ENCODE data around the gene CUL1. TPM values are rescaled to one million over a fixed set of nuclear protein-coding genes. Genes with fewer than 3 reads are reported as not detected.

CUL1 gene
- total RNA-seq, 1 experiment from 2014 or later: 53.1 TPM

DNA sequence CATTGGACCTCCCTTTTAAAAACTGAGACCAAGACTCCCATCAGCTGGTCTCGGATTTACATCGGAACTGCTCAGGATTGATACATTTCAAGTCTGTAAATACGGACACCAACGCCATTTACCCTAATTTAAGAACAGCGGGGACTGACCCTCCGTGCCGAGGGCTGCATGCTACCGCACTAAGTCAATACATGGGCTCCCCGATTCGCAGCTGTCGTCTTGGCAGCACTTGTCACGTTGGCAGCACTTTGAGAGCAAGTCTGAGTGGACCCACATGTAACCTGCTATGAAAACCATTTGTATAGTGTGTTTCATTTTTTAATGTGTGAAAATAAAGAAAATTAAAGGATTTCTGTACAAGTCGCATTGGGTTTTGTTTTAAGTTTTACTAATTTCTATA is 102.0 kb downstream of the CUL1 start:
- Histone ChIP-seq H3K4me3 (replicated peaks in 1 of 2; ENCODE audit: low read depth in 1 of 2, low read length in 2 of 2) (no peak overlapping the region), H2AFZ (ENCODE audit: low read depth, low read length, poor library complexity, severe bottlenecking) (no peak overlapping the region), H3K9ac (ENCODE audit: low read length) (no peak overlapping the region), H3K9me3 (ENCODE audit: control insufficient read depth in 1 of 2, insufficient read depth in 1 of 2, low read depth in 1 of 2, low read length in 2 of 2) (no peaks in the 10 kb centered on the region), H4K20me1 (ENCODE audit: insufficient read depth) (no peaks in the 10 kb centered on the region), H3K27me3 (ENCODE audit: insufficient read depth, low read length) (no peaks in the 10 kb centered on the region), H3K4me2 (ENCODE audit: low read length) (no peak overlapping the region), H3K9me2 (ENCODE audit: insufficient read depth) (no peaks in the 10 kb centered on the region), H3K79me2 (ENCODE audit: insufficient read depth, low read length) (no peaks in the 10 kb centered on the region), H3K36me3 (ENCODE audit: control insufficient read depth in 1 of 2, insufficient read depth in 2 of 2, low read length in 2 of 2) (peaks cover 11 to 27% of the 10 kb centered on the region in 2 experiments; a peak in 3 of 4 replicates), H3K4me1 (ENCODE audit: control insufficient read depth in 1 of 2, insufficient read depth in 2 of 2, low read length in 2 of 2) (no peaks in the 10 kb centered on the region), H3K27ac (ENCODE audit: low read depth, low read length) (no peak overlapping the region)
- ChIA-PET CTCF (no interaction called here), POLR2A (no interaction called here), RAD21 (ENCODE audit: low non-redundant PET in 1 of 2, low total read pairs in 2 of 2, uncharacterized antibody in 2 of 2, unreplicated experiment in 2 of 2) (no interaction called here)
- TF ChIP-seq SRF (IDR thresholded peaks at IDR 0.05; ENCODE audit: low read depth): no peak
- BruUV-seq (replicated peaks): no TSS peak
- intact Hi-C loops (cut with micrococcal nuclease): no loop called here
- ATAC-seq (no peak), DNase-seq (ENCODE audit: low read depth, low spot score) (no peak)

DNA sequence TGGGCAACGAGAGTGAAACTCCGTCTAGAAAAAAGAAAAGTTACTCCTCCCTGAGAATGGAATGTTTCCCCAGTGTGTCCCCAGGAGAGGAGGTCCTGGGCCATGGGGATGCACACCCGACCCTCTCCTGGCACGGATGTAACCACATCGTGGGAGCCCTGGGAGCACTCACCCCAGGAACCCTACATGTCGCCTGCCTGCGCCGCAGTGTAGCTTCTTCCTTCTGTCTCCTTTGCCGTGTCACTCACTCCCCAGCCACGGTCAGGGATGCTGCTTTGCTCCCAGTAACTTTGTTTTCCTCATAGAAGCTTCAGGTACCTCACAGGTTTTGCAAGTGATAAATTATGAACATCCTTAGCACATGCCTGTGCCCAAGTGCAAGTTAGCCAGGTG is 103.4 kb downstream of the CUL1 start:
- ChIA-PET RAD21 (ENCODE audit: low non-redundant PET in 1 of 2, low total read pairs in 2 of 2, uncharacterized antibody in 2 of 2, unreplicated experiment in 2 of 2) (no interaction called here), CTCF (no interaction called here), POLR2A (no interaction called here)
- no peaks in the 10 kb centered on the region for H4K20me1 ChIP-seq (ENCODE audit: insufficient read depth)
- ATAC-seq: no peak
- no peak for TF ChIP-seq ZNF274 (IDR thresholded peaks at IDR 0.05; ENCODE audit: low read depth, low read length)
- no peak for TF ChIP-seq SIN3A (IDR thresholded peaks at IDR 0.05; ENCODE audit: low read depth)
- no peak for TF ChIP-seq POLR2AphosphoS5 (IDR thresholded peaks at IDR 0.05; ENCODE audit: low read depth, low read length)
- no peak for TF ChIP-seq YY1 (IDR thresholded peaks at IDR 0.05; ENCODE audit: extremely low read depth, insufficient replicate concordance, low read depth, low read length)
- TF ChIP-seq ELF1 (IDR thresholded peaks at IDR 0.05; ENCODE audit: borderline replicate concordance, low read depth): no peak
- no peak for TF ChIP-seq ZFX (IDR thresholded peaks at IDR 0.05)
- TF ChIP-seq SP1 (IDR thresholded peaks at IDR 0.05; ENCODE audit: low read depth): no peak
- no peaks in the 10 kb centered on the region for H3K9me2 ChIP-seq (ENCODE audit: insufficient read depth)
- no peak overlapping the region for H2AFZ ChIP-seq (ENCODE audit: low read depth, low read length, poor library complexity, severe bottlenecking)
- no peaks in the 10 kb centered on the region for H3K27me3 ChIP-seq (ENCODE audit: insufficient read depth, low read length)
- H3K79me2 ChIP-seq (ENCODE audit: insufficient read depth, low read length): no peaks in the 10 kb centered on the region
- H3K4me2 ChIP-seq (ENCODE audit: low read length): no peak overlapping the region
- H3K4me1 ChIP-seq (ENCODE audit: control insufficient read depth in 1 of 2, insufficient read depth in 2 of 2, low read length in 2 of 2): no peaks in the 10 kb centered on the region
- H3K9ac ChIP-seq (ENCODE audit: low read length): no peak overlapping the region
- BruUV-seq (replicated peaks): no TSS peak
- H3K4me3 ChIP-seq (replicated peaks in 1 of 2; ENCODE audit: low read depth in 1 of 2, low read length in 2 of 2): no peak overlapping the region
- H3K36me3 ChIP-seq (ENCODE audit: control insufficient read depth in 1 of 2, insufficient read depth in 2 of 2, low read length in 2 of 2): peaks cover 16 to 25% of the 10 kb centered on the region in 2 experiments; a peak in 3 of 4 replicates
- no peaks in the 10 kb centered on the region for H3K9me3 ChIP-seq (ENCODE audit: control insufficient read depth in 1 of 2, insufficient read depth in 1 of 2, low read depth in 1 of 2, low read length in 2 of 2)
- no peak for DNase-seq (ENCODE audit: low read depth, low spot score)
- intact Hi-C loops (cut with micrococcal nuclease): no loop called here
- H3K27ac ChIP-seq (ENCODE audit: low read depth, low read length): no peak overlapping the region

Data from HCT116 (cell line).